Measurements from ENCODE around the gene RAPGEF5. TPM values are rescaled to one million over a fixed set of nuclear protein-coding genes. Genes with fewer than 3 reads are reported as not detected.

The RAPGEF5 gene
- total RNA-seq, 1 donor from 2014 or later = 12.4 TPM

- intact Hi-C loops (cut with micrococcal nuclease) = no loop called here
- Mint-ChIP-seq H3K4me1 (peaks cover 10% of the 10 kb centered on the region), H3K27me3 (no peaks in the 10 kb centered on the region), H3K36me3 (ENCODE audit: low read depth) (no peaks in the 10 kb centered on the region), H3K4me3 (no peak overlapping the region), H3K27ac (no peak overlapping the region), H3K9me3 (no peaks in the 10 kb centered on the region)
- ChIA-PET CTCF (no interaction called here), POLR2A (no interaction called here)
- DNase-seq (no peak), ATAC-seq (ENCODE audit: low read depth) (no peak)
- TF ChIP-seq, protein P1, sequence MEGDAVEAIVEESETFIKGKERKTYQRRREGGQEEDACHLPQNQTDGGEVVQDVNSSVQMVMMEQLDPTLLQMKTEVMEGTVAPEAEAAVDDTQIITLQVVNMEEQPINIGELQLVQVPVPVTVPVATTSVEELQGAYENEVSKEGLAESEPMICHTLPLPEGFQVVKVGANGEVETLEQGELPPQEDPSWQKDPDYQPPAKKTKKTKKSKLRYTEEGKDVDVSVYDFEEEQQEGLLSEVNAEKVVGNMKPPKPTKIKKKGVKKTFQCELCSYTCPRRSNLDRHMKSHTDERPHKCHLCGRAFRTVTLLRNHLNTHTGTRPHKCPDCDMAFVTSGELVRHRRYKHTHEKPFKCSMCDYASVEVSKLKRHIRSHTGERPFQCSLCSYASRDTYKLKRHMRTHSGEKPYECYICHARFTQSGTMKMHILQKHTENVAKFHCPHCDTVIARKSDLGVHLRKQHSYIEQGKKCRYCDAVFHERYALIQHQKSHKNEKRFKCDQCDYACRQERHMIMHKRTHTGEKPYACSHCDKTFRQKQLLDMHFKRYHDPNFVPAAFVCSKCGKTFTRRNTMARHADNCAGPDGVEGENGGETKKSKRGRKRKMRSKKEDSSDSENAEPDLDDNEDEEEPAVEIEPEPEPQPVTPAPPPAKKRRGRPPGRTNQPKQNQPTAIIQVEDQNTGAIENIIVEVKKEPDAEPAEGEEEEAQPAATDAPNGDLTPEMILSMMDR (IDR thresholded peaks at IDR 0.05) = no peak
These were observed 18.5 kb downstream of the RAPGEF5 start for GRCh38 chr7:22338411-22338810.

DNA sequence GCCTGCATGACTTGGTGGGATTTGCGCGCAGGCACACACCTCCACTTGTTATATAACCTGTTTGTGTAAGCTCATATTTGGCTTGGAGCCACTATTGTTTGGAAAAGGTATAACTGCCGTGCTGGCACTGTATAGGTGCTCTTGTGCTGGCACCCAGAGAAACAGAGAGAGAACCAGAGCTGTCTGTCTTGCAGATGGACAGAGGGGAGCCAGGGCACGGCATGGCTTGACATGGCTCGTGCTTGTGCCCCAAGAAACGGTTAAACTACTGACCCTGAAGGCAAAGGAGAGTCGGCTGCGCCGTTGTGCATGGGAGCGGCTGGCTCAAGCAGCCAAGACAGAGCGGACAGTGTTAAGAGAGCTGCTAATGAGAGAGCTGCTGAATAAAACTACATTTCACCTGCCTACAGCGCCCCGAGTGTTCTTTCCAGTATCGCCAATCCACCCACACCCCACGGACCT, 23.2 kb downstream of the RAPGEF5 start:
- POLR2A ChIA-PET = no interaction called here
- Mint-ChIP-seq H3K27me3 (no peaks in the 10 kb centered on the region), H3K4me1 (peaks cover 3% of the 10 kb centered on the region), H3K4me3 (no peak overlapping the region), H3K27ac (no peak overlapping the region), H3K36me3 (ENCODE audit: low read depth) (no peaks in the 10 kb centered on the region), H3K9me3 (no peaks in the 10 kb centered on the region)
- ATAC-seq (ENCODE audit: low read depth) (no peak), DNase-seq (no peak)
- TF ChIP-seq, protein P1 (IDR thresholded peaks at IDR 0.05) = no peak
- intact Hi-C loops (cut with micrococcal nuclease) = no loop called here
- CTCF ChIA-PET = no interaction called here

- Mint-ChIP-seq H3K36me3 (ENCODE audit: low read depth) (no peaks in the 10 kb centered on the region), H3K27ac (no peak overlapping the region), H3K4me1 (peaks cover 3% of the 10 kb centered on the region), H3K4me3 (no peak overlapping the region), H3K27me3 (no peaks in the 10 kb centered on the region), H3K9me3 (no peaks in the 10 kb centered on the region)
- no peak for DNase-seq
- ATAC-seq (ENCODE audit: low read depth) = no peak
- TF ChIP-seq, protein P1 (IDR thresholded peaks at IDR 0.05) = no peak
- ChIA-PET CTCF (no interaction called here), POLR2A (no interaction called here)
- intact Hi-C loops (cut with micrococcal nuclease) = no loop called here
These were observed 24.5 kb downstream of the RAPGEF5 start for GRCh38 chr7:22332461-22332870.

GRCh38 chr7:22331704-22332103, 25.2 kb downstream of the RAPGEF5 start:
- intact Hi-C loops (cut with micrococcal nuclease) = no loop called here
- CTCF ChIA-PET = no interaction called here
- Mint-ChIP-seq H3K36me3 (ENCODE audit: low read depth) (no peaks in the 10 kb centered on the region), H3K27me3 (no peaks in the 10 kb centered on the region), H3K9me3 (no peaks in the 10 kb centered on the region), H3K4me3 (no peak overlapping the region), H3K4me1 (peaks cover 3% of the 10 kb centered on the region), H3K27ac (no peak overlapping the region)
- ATAC-seq (ENCODE audit: low read depth) (no peak), DNase-seq (no peak)
- POLR2A ChIA-PET = no interaction called here
- TF ChIP-seq, protein P1 (IDR thresholded peaks at IDR 0.05) = no peak

- H3K27ac Mint-ChIP-seq = no peak overlapping the region
- no peaks in the 10 kb centered on the region for H3K36me3 Mint-ChIP-seq (ENCODE audit: low read depth)
- TF ChIP-seq, protein P1 (IDR thresholded peaks at IDR 0.05) = no peak
- H3K9me3 Mint-ChIP-seq = no peaks in the 10 kb centered on the region
- DNase-seq (no peak), ATAC-seq (ENCODE audit: low read depth) (no peak)
- CTCF ChIA-PET = no interaction called here
- H3K4me3 Mint-ChIP-seq = no peak overlapping the region
- POLR2A ChIA-PET = no interaction called here
- intact Hi-C loops (cut with micrococcal nuclease) = no loop called here
- no peaks in the 10 kb centered on the region for H3K27me3 Mint-ChIP-seq
- H3K4me1 Mint-ChIP-seq = peaks cover 3% of the 10 kb centered on the region
These were observed 26.1 kb downstream of the RAPGEF5 start for GRCh38 chr7:22330903-22331302.

All from activated B cell treated with CpG ODN at 0.5 μM for 24 hours (primary cell).